ENCODE results near the gene KICS2. TPM values are rescaled to one million over a fixed set of nuclear protein-coding genes. Genes with fewer than 3 reads are reported as not detected.
"Not testable (repeated sequence)": the region's sequence is repeated elsewhere in the genome, so short reads cannot be mapped to it uniquely, and the experiment has no call there.

KICS2 gene
- total RNA-seq, 3 donors from 2014 or later, result 5.4 to 6.7 (median 5.4) TPM

- Histone ChIP-seq H3K9me3 (no peaks in the 10 kb centered on the region), H3K36me3 (ENCODE audit: low read depth) (no peaks in the 10 kb centered on the region), H3K4me3 (no peak overlapping the region), H3K4me1 (ENCODE audit: low read depth) (no peaks in the 10 kb centered on the region)
- intact Hi-C loops (cut with DNase I, micrococcal nuclease), result no loop called here
- ATAC-seq, result no peak
- no peak for DNase-seq
- TF ChIP-seq CTCF (IDR thresholded peaks at IDR 0.05), result no peak
Measured at GRCh38 chr12:64203775-64204174, 18.3 kb downstream of the KICS2 start.

GRCh38 chr12:64203036-64203435 lies 19.1 kb downstream of the KICS2 start:
- Histone ChIP-seq H3K9me3 (no peaks in the 10 kb centered on the region), H3K4me1 (ENCODE audit: low read depth) (no peaks in the 10 kb centered on the region), H3K36me3 (ENCODE audit: low read depth) (no peaks in the 10 kb centered on the region), H3K4me3 (no peak overlapping the region)
- ATAC-seq (no peak), DNase-seq (no peak)
- no peak for TF ChIP-seq CTCF (IDR thresholded peaks at IDR 0.05)
- intact Hi-C loops (cut with DNase I, micrococcal nuclease), result no loop called here

GRCh38 chr12:64195841-64196240 lies 26.3 kb downstream of the KICS2 start:
- H3K4me1 ChIP-seq (ENCODE audit: low read depth); DNase-seq; H3K4me3 ChIP-seq; ATAC-seq; intact Hi-C loops (cut with DNase I, micrococcal nuclease); H3K36me3 ChIP-seq (ENCODE audit: low read depth); H3K9me3 ChIP-seq: not testable (repeated sequence)

- no peaks in the 10 kb centered on the region for H3K36me3 ChIP-seq (ENCODE audit: low read depth)
- intact Hi-C loops (cut with DNase I, micrococcal nuclease), result no loop called here
- no peak for TF ChIP-seq CTCF (IDR thresholded peaks at IDR 0.05)
- no peaks in the 10 kb centered on the region for H3K9me3 ChIP-seq
- H3K4me3 ChIP-seq, result no peak overlapping the region
- no peaks in the 10 kb centered on the region for H3K4me1 ChIP-seq (ENCODE audit: low read depth)
- ATAC-seq (no peak), DNase-seq (no peak)
Measured at GRCh38 chr12:64194333-64195149, 27.6 kb downstream of the KICS2 start.

- Histone ChIP-seq H3K9me3 (no peaks in the 10 kb centered on the region), H3K36me3 (ENCODE audit: low read depth) (no peaks in the 10 kb centered on the region), H3K4me1 (ENCODE audit: low read depth) (no peaks in the 10 kb centered on the region), H3K4me3 (no peak overlapping the region)
- no peak for ATAC-seq
- intact Hi-C loops (cut with DNase I, micrococcal nuclease), result no loop called here
- no peak for DNase-seq
- no peak for TF ChIP-seq CTCF (IDR thresholded peaks at IDR 0.05)
Measured at GRCh38 chr12:64193931-64194330, 28.2 kb downstream of the KICS2 start.

- intact Hi-C loops (cut with DNase I, micrococcal nuclease), result no loop called here
- Histone ChIP-seq H3K4me1 (ENCODE audit: low read depth) (no peaks in the 10 kb centered on the region), H3K4me3 (no peak overlapping the region), H3K9me3 (no peaks in the 10 kb centered on the region), H3K36me3 (ENCODE audit: low read depth) (no peaks in the 10 kb centered on the region)
- no peak for TF ChIP-seq CTCF (IDR thresholded peaks at IDR 0.05)
- ATAC-seq (no peak), DNase-seq (no peak)
Measured at GRCh38 chr12:64192644-64193444, 29.3 kb downstream of the KICS2 start.
